ENCODE results near the gene ZBBX.

ZBBX gene

DNA sequence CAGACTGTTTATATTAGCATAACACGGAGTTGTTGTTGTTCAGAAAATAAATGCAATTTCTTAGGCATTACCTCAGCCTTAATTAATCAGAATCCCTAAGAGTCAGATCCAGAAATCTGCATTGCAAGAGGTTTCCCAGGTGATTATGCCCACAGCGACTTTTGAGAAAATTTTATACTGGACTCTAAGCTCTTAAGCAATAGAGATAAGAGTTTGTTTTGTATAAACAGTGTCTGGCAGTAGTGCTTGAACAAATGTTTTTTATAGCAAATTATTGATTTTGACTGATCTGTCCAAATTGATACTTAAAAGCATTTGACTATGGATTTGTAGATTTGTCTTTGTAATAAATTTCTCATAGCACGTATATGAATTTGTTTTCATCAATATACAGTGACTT, 92.8 kb downstream of the ZBBX start:
- H3K4me3 ChIP-seq (replicated peaks; ENCODE audit: low read depth, low read length), result no peak overlapping the region
- TF ChIP-seq, protein P1, sequence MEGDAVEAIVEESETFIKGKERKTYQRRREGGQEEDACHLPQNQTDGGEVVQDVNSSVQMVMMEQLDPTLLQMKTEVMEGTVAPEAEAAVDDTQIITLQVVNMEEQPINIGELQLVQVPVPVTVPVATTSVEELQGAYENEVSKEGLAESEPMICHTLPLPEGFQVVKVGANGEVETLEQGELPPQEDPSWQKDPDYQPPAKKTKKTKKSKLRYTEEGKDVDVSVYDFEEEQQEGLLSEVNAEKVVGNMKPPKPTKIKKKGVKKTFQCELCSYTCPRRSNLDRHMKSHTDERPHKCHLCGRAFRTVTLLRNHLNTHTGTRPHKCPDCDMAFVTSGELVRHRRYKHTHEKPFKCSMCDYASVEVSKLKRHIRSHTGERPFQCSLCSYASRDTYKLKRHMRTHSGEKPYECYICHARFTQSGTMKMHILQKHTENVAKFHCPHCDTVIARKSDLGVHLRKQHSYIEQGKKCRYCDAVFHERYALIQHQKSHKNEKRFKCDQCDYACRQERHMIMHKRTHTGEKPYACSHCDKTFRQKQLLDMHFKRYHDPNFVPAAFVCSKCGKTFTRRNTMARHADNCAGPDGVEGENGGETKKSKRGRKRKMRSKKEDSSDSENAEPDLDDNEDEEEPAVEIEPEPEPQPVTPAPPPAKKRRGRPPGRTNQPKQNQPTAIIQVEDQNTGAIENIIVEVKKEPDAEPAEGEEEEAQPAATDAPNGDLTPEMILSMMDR (IDR thresholded peaks at IDR 0.05; ENCODE audit: low read depth, low read length, missing control alignments), result no peak
- no peak for DNase-seq (ENCODE audit: extremely low read depth, low read depth)

DNA sequence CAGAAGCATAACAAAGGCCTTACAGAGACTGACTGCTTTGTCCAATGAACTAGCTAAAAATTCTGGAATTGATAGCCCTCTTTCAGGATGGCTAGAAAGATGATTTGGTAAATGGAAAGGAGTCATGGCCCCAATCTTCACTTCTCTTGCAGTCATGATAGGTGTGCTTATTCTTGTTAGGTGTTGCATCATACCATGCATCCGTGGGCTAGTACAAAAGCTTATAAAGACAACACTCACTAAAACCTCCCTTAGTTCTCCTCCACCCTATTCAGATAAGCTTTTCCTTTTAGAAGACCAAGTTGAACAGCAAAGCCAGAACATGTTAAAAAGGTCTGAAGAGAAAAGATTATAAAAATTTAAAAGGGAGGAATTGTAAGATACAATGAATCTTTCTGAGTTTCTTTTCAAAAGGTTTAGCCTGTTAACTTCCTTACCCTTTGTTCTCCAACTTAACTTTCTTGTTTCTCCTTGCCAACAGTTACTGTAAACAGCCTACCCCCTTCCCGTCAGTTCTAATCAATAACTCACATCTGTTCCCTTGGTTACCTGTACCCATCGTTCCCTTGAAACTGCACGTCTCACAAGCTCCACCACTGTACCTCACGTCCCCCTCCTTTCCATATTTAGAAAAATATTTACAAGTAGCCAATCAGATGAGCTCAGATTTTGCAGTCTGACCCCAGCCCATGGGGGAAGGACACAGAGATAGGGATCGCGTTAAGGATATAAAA, 105.8 kb downstream of the ZBBX start:
- TF ChIP-seq, protein P1 (IDR thresholded peaks at IDR 0.05; ENCODE audit: low read depth, low read length, missing control alignments), result no peak
- no peak for DNase-seq (ENCODE audit: extremely low read depth, low read depth)
- no peak overlapping the region for H3K4me3 ChIP-seq (replicated peaks; ENCODE audit: low read depth, low read length)

DNA sequence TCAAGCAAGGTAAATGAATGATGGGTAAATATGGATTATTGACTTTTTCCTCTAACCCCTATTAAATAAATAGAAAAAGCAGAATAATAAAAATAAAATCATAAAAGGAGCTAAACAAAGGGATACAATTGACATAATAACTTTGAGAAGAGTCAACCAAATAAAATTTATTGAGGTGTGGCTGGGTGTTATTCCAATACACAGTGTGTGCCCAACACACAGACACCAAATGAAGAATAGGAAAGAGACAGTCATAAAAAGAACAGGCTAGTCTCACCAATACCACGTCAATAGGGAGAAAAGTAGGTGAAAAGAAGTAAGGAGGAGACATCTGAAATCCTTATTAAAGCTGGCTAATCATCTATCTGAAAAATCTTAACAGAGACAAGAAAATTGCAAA, 127.1 kb downstream of the ZBBX start:
- TF ChIP-seq, protein P1 (IDR thresholded peaks at IDR 0.05; ENCODE audit: low read depth, low read length, missing control alignments), result no peak

DNA sequence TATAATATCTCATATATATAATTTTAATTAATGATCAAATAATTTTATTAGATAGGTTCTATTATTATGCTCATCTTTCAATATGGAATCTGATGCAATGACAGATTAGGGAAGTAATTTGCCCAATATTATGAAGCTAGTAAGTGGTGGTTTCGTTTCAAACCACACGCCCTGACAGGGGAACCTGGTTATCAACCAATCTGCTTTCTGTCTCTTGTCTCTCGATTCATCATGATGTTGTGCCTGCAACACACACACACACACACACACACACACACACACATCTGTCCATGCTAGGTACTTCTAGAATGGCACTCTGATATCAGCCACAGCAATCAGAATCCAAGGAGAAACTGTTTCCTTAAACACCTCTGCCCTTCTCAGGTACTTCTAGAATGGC, 128.4 kb downstream of the ZBBX start:
- no peak overlapping the region for H3K4me3 ChIP-seq (replicated peaks; ENCODE audit: low read depth, low read length)
- TF ChIP-seq, protein P1 (IDR thresholded peaks at IDR 0.05; ENCODE audit: low read depth, low read length, missing control alignments), result no peak
- DNase-seq (ENCODE audit: extremely low read depth, low read depth), result no peak

More for the DNA sequence above, 127.1 kb downstream of the ZBBX start:
- H3K4me3 ChIP-seq (replicated peaks; ENCODE audit: low read depth, low read length), result no peak overlapping the region
- no peak for DNase-seq (ENCODE audit: extremely low read depth, low read depth)

DNA sequence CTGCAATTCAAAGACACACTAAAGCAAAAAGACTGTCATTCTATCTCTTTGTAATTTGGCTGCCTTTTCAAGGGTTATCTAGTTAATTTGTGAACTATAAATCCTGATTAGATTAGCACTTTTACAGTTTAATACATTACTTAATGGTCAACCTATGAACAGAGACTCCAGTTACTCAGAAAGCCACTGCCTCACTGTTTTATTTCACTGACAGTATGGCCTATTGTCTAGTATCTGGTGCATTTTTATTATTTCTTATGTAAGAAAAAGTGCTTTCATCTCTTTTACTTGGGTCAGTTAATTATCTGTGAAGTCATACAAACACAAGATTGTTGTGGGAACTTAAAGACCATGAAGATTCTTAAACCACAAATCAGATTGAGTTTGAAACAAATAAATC, 133.8 kb downstream of the ZBBX start:
- DNase-seq (ENCODE audit: extremely low read depth, low read depth), result no peak
- no peak overlapping the region for H3K4me3 ChIP-seq (replicated peaks; ENCODE audit: low read depth, low read length)
- TF ChIP-seq, protein P1 (IDR thresholded peaks at IDR 0.05; ENCODE audit: low read depth, low read length, missing control alignments), result no peak

DNA sequence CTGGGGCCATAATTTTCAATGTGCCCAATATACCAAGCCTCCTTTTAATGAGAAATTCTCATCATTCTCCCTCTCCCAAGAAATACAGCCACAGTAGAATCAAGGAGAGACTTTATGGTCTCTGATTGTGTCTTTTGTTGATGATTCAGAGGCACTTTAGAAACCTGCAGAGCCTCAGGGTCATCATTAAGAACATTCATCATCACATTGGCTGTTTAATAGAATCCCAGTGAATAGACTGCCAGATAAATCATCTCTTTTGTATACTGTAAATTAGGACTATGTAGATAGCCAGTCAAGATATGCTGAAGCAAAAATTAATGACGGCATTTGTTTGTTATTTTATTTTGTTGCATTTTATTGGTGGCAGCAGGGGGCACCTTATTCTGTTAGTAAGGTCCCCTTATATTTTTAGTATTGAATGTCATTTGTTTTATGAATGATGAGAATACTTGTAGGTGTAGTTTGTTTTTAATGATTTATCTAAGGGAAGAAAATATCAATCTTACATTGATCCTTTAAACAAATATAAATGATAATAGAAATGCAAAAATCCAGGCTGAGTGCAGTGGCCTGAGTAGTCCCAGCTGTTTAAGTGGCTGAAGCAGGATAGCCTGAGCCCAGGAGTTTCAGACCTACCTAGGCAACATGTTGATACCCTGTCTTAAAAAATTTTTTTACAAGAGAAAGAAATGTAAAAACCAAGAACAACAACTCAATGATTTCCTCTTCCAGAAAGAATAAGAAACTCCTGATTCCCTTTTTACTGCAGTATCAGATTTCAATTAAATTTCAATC, 138.8 kb downstream of the ZBBX start:
- TF ChIP-seq, protein P1 (IDR thresholded peaks at IDR 0.05; ENCODE audit: low read depth, low read length, missing control alignments), result no peak
- H3K4me3 ChIP-seq (replicated peaks; ENCODE audit: low read depth, low read length), result no peak overlapping the region
- no peak for DNase-seq (ENCODE audit: extremely low read depth, low read depth)
